Measurements from ENCODE around the gene LHPP. TPM values are rescaled to one million over a fixed set of nuclear protein-coding genes. Genes with fewer than 3 reads are reported as not detected.

The LHPP gene
- total and polyA plus RNA-seq, 8 donors = 8.5 to 48.7 (median 17.0) TPM

- TF ChIP-seq CTCF (IDR thresholded peaks at IDR 0.05) (no peak), POLR2AphosphoS5 (IDR thresholded peaks at IDR 0.05) (peak in 1 of 3 donors; percentile 21)
- H3K4me3 ChIP-seq = peak overlapping the region in 1 of 4 donors; percentile 92
- H3K27me3 ChIP-seq = no peaks in the 10 kb centered on the region
- H3K27ac ChIP-seq = peak overlapping the region in 3 of 5 donors; percentile 56 to 97 (median 95)
- peak in 1 of 2 donors; percentile 62 for DNase-seq
- H3K9me3 ChIP-seq = no peaks in the 10 kb centered on the region
- H3K36me3 ChIP-seq = peaks cover 0 to 12% (median 6%) of the 10 kb centered on the region in 4 donors
- WGBS, 5 donors = 20 to 38% (median 23%) methylated on average over 6 of the region's 6 CpGs
- peaks cover 24 to 68% (median 50%) of the 10 kb centered on the region in 4 donors for H3K4me1 ChIP-seq
- intact Hi-C loops (cut with DNase I; ENCODE audit: low total_unique reads) = no loop called here
Measured at GRCh38 chr10:124416733-124417132, 44.9 kb upstream of the LHPP start.

GRCh38 chr10:124417895-124418725, 43.5 kb upstream of the LHPP start:
- DNase-seq = peak; percentile 46 to 85
- no peak for TF ChIP-seq CTCF (IDR thresholded peaks at IDR 0.05)
- Histone ChIP-seq H3K9me3 (no peaks in the 10 kb centered on the region), H3K27ac (peak overlapping the region; percentile 94 to 97 (median 95)), H3K4me1 (peaks cover 24 to 60% (median 50%) of the 10 kb centered on the region in 4 donors), H3K27me3 (no peaks in the 10 kb centered on the region), H3K36me3 (no peaks in the 10 kb centered on the region), H3K4me3 (peak overlapping the region; percentile 81 to 92 (median 82))
- 2 to 9% (median 3%) methylated on average over 28 to 64 of the region's 64 CpGs for WGBS, 5 donors
- intact Hi-C loops (cut with DNase I; ENCODE audit: low total_unique reads) = no loop called here

GRCh38 chr10:124418726-124419501, 42.7 kb upstream of the LHPP start, which contains the start of gene OAT:
Gene OAT, minus strand, starts transcription at chr10:124418923. Its CDS starts 6,752 bp downstream, at chr10:124412171.
- 2 to 11% (median 3%) methylated on average over 18 to 70 of the region's 70 CpGs for WGBS, 5 donors
- Histone ChIP-seq H3K9me3 (no peaks in the 10 kb centered on the region), H3K27ac (peak within 1 kb of the TSS; percentile 94 to 97 (median 95)), H3K4me3 (peak within 1 kb of the TSS; percentile 81 to 92 (median 82)), H3K36me3 (no peaks in the 10 kb centered on the region), H3K27me3 (no peaks in the 10 kb centered on the region), H3K4me1 (peaks cover 24 to 52% (median 46%) of the 10 kb centered on the region in 4 donors)
- peak; percentile 97 to 99 for DNase-seq
- intact Hi-C loops (cut with DNase I; ENCODE audit: low total_unique reads) = no loop called here
- TF ChIP-seq POLR2A (IDR thresholded peaks at IDR 0.05) = peak in 2 of 4 donors; percentile 82 to 90
- peak; percentile 98 to 99 (median 99) for TF ChIP-seq POLR2AphosphoS5 (IDR thresholded peaks at IDR 0.05)
- TF ChIP-seq EP300 (IDR thresholded peaks at IDR 0.05) = no peak
- TF ChIP-seq CTCF (IDR thresholded peaks at IDR 0.05) = peak in 1 of 7 experiments; percentile 7

GRCh38 chr10:124419635-124420034, 42.0 kb upstream of the LHPP start:
- H3K27ac ChIP-seq = peak overlapping the region in 1 of 5 donors; percentile 97

More at GRCh38 chr10:124419635-124420034, 42.0 kb upstream of the LHPP start:
- TF ChIP-seq EP300 (IDR thresholded peaks at IDR 0.05) (no peak), POLR2AphosphoS5 (IDR thresholded peaks at IDR 0.05) (no peak), POLR2A (IDR thresholded peaks at IDR 0.05) (no peak), CTCF (IDR thresholded peaks at IDR 0.05) (no peak)
- H3K4me3 ChIP-seq = peak overlapping the region in 1 of 4 donors; percentile 92
- peaks cover 19 to 45% (median 41%) of the 10 kb centered on the region in 4 donors for H3K4me1 ChIP-seq
- H3K27me3 ChIP-seq = no peaks in the 10 kb centered on the region
- H3K9me3 ChIP-seq = no peaks in the 10 kb centered on the region
- 92 to 97% (median 93%) methylated on average over 10 of the region's 10 CpGs for WGBS, 5 donors
- no peaks in the 10 kb centered on the region for H3K36me3 ChIP-seq
- intact Hi-C loops (cut with DNase I; ENCODE audit: low total_unique reads) = no loop called here
- DNase-seq = peak; percentile 10 to 23
